HG03460 (cell line): ENCODE results near the gene RIN1.
A peak's percentile ranks its signal among the peaks of the same experiment; 100 is the strongest.
"Not testable (repeated sequence)": the region's sequence is repeated elsewhere in the genome, so short reads cannot be mapped to it uniquely, and the experiment has no call there.

ENCODE experiments used
- ATAC-seq: cut with Tn5 transposase; IDR thresholded peaks from one replicate; pipeline ENCODE4 v1.9.1; 2021; ENCODE audit not compliant: unreplicated experiment

Gene RIN1, protein sequence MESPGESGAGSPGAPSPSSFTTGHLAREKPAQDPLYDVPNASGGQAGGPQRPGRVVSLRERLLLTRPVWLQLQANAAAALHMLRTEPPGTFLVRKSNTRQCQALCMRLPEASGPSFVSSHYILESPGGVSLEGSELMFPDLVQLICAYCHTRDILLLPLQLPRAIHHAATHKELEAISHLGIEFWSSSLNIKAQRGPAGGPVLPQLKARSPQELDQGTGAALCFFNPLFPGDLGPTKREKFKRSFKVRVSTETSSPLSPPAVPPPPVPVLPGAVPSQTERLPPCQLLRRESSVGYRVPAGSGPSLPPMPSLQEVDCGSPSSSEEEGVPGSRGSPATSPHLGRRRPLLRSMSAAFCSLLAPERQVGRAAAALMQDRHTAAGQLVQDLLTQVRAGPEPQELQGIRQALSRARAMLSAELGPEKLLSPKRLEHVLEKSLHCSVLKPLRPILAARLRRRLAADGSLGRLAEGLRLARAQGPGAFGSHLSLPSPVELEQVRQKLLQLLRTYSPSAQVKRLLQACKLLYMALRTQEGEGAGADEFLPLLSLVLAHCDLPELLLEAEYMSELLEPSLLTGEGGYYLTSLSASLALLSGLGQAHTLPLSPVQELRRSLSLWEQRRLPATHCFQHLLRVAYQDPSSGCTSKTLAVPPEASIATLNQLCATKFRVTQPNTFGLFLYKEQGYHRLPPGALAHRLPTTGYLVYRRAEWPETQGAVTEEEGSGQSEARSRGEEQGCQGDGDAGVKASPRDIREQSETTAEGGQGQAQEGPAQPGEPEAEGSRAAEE

DNA sequence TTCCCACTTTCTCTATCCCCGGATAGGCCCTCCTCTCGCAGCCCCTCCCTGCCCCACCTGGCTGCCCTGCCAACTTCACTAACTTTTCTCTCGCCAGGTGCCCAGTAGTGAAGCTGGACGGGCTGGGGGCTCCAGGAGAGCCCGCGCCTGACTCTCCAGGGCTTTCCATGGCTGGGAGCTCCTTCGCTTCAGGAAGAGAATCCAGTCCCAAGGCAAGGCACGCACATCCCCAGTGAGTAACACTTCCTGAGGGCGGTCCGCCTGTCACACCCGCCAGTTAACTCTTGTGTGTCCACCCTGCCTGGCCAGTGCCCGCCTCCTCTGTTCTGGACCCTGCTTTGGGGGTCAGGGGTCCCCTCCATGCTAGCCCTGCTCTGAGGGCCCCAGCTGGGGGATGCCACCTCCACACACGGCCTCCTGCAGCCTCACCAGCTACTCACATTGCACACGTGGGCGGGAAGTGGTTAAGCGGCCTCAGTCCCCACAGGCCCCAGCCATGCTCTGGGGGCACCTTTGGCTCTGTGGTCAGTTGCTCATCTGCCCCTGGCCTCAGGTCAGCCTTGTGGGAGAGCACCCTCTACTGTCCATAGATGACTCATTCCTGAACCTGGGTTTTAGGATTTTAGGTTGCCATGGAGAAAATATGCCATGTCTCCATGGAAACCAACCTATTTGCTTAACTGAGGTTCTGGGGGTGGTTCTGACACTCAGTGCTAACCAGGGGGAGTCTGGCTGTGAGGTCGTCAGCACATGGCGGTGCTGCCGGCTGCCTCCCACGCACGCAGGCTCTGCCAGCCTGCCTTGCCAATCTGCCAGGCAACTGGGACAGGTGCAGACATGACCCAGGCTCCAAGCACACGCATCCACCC, at the start of gene RIN1:
Gene RIN1 (minus strand): TSS at position 201 of the 869 bp plus-strand sequence. CDS start 32 bp downstream, at position 169.
- ATAC-seq, result peak; percentile 69

DNA sequence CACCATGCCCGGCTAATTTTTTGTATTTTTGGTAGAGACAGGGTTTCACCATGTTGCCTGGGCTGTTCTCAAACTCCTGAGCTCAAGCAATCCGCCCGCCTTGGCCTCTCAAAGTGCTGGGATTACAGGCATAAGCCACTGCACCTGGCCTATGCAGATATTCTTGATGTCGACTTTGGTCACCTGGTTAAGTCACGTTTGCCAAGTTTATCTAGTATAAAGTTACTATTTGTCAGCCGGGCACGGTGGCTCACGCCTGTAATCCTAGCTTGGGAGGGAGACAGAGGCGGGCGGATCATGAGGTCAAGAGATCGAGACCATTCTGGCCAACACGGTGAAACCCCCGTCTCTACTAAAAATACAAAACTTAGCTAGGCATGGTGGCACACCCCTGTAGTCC, 48.1 kb upstream of the RIN1 start:
- not testable (repeated sequence) for ATAC-seq

DNA sequence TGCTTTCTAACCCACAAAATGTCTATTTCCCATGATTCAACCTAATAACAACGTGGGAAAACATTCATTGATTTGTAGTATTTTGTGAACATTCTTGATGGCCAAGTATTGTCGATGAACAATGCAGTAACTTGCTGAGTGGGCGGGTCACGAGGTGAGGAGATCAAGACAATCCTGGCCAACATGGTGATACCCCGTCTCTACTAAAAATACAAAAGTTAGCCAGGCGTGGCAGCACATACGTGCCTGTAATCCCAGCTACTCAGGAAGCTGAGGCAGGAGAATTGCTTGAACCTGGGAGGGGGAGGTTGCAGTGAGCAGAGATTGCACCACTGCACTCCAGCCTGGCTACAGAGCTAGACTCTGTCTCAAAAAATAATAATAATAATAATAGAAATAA, 44.0 kb upstream of the RIN1 start:
- ATAC-seq, result not testable (repeated sequence)

DNA sequence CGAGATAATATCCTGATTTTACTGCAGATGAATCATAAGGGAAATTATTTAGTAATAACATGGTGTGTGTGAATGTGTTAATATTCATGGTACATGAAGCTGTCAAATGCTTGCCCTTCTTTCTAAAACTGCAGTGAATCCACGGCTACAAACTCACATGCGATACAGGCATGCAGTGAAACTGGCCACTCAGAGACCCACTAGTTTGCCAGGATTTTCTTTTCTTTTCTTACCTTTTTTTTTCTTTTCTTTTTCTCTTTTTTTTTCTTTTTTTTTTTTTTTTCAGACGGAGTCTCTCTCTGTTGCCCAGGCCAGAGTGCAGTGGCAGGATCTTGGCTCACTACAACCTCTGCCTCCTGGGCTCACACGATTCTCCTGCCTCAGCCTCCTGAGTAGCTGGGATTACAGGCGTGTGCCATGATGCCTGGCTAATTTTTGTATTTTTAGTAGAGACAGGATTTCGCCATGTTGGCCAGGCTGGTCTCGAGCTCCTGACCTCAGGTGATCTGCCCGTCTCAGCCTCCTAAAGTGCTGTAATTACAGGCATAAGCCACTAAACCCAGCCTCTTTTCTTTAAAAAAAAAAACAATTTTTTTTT, 37.6 kb upstream of the RIN1 start:
- ATAC-seq, result not testable (repeated sequence)

DNA sequence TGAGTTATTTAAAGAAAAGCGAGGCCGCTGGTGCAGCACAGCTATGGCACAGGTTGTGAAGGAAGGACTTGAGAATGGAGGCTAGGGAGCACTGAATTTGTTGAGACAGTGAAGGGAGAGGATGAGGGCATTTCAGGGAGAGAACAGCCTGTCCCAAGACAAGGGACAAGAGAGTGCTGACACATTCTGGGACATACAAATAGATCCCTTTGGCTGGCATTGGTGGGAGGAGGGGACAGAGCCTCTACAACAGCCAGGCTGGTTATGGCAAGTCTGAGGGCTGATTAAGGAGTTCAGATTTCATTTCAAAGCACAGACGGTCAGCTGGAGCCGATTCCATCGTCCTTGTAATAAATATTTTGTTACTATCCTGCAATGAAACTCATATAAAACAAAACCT, 37.0 kb upstream of the RIN1 start:
- no peak for ATAC-seq

DNA sequence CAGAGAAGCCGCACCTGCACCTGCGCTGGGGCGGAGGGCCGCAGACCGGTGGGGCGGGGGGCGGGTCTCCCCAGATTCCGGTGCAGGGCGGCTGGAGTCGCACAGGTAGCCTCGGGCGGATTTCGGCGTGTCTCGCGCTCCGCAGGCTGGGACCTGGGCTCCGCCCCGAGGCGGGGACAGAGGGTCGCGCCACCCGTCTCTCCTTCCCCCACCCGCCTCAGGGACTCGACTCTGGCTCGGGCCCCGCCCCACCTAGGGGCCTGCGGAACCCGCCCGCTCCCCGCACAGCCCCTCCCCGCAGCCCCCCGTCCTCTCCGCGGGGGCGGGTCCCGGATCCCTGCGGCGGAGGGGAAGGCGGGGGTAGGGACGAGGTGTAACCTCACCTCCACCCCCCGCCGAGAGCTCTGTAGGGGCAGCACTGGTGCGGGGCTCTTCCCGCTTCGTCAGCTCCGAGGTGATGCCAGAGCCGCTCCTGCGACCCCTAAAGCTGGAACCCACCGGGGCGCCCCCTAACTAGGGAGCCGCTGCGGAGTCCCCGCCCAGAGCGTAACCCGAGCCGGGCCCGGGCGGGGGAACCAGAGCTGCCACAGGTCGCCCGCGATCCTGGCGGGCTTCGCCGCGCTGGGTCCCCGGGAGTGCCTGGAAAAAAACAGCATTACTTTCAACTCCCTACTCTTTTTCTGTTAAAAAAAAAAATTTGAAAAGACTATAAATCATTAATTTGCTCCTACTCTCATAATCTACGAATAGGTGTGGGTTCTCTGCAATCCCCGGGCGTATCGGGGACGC, 35.6 kb upstream of the RIN1 start, which contains the start of gene SLC29A2:
Gene SLC29A2 (minus strand): TSS at position 134 of the 789 bp plus-strand sequence. CDS start 169 bp downstream, outside the sequence.
- ATAC-seq, result peak; percentile 63

DNA sequence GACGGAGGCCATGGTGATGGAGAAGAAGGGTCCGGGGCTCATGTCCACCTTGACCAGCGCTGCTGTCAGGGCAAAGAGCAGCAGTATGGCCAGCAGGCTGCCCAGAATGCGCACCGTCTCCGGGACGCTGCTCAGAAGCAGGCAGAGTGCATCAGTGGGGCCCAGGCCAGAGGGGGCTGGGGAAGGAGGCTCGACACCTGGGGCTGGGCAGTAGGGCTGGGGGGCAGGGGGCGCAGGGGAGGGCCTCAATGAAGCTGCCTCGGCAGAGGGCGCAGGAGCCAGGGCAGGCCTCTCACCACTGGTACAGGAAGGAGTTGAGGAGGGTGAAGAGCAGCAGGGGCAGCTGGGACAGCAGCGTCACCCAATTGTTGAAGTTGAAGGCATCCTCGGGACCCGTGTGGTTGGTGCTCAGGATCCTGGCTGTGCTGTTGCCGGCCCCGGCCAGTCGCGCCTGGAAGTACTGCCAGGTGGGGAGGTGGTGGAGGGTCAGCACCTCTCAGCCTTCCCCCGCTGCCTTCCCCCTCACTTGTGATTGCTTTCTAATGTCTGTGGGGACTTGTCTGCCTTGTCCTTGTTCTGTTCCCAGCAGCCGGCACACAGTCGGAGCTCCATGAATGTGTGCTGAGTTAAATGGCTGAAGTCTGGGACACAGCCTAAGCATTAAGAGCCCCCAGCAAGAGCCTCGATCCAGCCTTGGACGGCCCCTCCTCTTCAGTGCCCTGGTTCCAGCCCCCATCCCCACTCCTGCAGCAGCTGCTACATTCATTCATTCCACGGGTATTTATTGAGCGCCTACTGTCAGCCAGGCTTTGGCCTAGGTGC, 33.0 kb upstream of the RIN1 start:
- ATAC-seq, result no peak

DNA sequence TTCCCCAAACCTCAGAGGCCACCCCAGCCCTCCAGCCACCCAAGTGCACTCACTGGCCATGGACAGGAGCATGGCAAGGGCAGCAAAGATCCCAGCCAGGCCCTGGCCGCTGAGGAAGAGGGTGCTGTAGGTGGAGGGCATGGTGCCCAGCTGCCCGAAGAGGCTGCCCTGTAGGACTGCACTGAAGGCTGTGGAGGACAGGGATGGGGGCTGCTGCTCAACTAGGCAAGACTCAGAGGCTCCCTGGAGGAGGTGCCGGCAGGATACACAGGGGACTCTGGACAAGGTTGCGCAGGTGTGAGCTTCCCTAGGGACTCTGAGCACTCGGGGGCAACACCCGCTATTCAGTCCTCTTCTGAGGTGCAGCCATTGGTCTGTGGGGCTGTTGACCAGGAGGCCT, 32.2 kb upstream of the RIN1 start:
- no peak for ATAC-seq

DNA sequence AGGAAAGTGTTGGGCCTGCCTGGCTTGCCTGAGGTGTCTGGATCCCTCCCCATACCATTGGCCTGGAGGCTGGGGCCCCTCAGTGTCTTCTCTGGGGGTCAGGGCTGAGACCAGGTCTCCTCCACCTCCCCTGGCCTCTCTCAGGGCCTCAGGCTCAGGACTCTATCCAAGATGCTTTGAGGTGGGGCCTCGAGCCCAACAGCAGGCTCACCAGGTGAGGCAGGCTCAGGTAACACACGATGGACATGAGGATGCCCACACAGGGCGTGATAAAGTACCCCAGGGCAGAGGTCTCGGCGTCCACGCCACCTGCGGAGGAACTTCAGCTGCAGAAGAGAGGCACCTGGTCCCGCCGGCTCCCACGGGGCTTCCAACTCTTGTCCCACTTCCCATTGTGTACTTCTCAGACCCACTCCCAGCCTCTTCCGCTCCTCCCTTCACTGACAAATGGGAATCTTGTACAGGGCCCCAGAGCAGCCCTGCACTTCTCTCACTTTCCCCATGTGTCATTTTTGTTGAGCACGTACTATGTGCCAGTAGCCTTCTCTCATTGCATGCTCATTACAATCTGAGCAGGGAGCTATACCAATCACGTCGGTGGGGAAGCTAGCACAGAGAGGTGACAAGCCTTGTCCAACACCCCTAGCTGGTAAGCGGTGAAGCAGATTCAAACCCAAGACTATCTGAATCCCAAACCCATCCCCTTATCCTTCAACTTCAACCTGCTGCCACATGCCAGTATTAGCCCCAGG, 31.5 kb upstream of the RIN1 start:
- no peak for ATAC-seq

DNA sequence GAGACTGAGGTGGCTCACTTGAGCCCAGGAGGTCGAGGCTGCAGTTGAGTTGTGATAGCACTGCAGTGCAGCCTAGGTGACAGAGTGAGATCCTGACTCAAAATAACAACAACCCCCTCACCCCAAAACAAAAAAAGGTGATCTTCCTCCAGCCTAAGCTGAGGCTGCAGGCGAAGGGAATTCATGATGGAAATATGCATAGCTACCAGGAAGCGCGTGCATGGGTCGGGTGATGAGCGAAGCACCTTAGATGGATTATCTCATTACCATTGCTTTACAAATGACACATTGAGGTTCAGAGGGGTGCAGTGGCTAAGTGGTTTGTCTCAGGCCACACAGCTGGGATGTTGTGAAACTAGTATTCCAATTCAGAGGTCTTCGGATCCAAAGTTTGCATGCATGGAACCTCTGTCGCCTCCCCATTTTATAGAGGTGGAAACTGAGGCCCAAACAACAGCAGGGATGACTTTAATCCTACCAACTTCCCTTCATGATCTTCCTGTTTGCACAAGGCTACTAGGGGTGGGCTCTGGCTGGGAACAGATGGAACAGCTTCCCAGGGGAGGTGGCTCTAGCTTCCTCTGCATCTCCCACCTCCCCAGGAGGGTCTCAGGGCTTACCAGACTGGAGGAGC, 30.7 kb upstream of the RIN1 start:
- ATAC-seq, result no peak

DNA sequence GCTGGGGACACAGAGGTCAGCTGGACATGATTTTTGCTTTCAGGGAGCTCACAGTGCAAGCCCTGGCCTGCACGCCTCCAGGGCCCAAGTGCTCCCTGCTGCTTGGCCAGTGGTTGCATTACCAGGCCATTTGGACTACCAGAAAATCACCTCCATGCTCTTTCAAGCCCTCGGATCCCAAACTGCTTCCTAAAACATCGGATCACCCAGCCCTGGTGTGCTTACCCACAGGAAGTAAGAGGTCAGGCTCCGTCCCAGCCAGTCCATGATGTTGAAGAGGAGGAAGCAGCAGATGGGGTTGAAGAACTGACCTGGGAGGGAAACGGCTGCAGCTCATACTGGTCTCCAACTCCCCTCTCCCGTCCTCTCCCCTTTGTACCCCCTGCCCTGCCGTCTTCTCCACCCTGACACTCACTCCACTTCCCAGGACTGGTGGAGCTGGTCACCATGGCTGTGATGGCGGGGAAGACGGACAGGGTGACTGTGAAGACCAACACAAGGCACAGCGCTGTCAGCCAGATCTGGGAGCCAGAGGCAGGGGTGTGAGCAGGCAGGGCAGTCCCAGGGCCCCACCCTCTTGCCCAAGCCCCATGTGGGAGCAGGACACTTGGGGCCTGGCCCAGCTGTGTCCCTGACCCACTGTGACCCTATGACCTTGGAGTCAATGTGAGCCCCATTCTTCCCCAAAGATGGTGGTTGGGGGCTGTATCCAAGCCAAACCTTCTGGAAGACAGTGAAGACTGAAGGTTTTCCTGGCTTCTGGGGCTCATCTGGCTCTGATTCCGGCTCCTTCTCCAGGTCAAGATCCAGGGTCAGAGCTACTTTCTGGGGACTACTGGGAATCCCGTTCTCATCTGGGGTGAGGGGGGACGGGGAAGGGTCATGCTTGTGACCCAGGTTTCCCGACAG, 29.7 kb upstream of the RIN1 start:
- ATAC-seq, result no peak

DNA sequence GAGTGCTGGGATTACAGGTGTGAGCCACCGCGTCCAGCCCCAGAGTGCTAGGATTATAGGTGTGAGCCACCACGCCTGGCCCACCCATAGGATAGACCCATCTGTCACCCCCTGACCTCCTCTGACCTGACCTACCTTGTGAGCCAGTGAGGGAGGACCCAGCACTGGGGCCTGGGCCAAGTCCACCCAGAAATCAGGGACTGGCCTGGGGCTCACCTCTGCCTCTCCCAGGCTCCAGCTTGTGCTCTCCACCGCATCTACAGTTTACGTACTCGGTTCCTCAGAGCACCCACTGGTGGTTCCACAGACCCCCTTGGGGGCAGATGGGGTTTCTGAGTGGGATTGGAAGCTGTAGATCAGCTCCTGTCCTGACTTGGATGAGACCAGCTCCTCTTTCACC, 28.9 kb upstream of the RIN1 start:
- no peak for ATAC-seq

DNA sequence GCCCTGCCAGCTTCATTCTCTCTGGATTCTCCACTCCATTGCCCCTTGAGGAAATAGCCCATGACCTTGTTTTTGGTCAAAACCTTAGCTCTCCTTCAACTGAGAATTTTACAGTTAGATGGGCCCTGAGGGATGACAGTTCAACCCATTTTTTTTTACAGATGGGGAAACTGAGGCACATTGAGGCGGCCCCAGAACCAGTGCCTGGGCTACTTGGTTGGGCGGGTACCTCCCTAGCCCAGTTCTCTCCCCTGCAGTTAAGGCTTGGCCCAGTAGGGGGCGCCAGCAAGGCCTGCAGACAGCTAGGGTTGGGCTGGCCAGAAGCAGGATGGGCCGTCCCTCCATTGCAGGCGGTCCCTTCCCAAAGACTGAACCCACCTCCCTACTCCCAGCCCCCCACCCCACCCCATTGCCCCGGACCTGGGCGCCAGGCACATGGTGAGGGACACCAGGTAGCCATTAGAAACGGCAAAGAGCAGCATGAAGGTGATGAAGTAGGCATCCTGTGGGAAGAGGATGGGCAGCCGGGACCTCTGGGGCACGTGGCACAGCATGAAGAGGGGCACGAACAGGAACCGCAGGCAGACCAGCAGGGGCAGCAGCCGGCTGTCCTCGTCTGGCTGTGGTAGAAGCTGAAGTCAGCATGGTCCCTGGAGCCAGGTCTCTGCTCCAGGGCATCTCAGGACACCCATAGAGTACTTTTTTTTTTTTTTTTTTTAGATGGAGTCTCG, 27.7 kb upstream of the RIN1 start:
- ATAC-seq, result no peak

DNA sequence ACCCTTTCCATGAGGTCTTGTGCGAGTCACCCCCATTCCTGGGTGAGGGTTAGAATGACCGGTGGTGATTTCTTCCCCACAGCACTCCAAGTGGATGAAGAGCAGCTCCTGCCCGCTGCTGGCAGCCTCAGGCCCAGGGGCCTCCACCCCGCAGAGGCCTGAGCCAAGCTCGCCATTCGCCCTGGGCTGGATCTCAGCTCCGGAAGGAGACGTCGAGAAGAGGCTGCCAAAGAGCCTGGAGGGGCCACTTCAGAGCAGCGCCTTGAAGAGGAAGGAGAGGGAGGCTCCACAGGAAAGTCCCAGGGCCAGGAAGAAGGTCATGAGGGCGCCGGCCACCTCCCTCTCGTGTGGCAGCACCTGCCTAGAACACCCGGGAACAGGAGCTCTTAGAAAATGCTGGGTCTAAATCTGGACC, 27.0 kb upstream of the RIN1 start:
- no peak for ATAC-seq

DNA sequence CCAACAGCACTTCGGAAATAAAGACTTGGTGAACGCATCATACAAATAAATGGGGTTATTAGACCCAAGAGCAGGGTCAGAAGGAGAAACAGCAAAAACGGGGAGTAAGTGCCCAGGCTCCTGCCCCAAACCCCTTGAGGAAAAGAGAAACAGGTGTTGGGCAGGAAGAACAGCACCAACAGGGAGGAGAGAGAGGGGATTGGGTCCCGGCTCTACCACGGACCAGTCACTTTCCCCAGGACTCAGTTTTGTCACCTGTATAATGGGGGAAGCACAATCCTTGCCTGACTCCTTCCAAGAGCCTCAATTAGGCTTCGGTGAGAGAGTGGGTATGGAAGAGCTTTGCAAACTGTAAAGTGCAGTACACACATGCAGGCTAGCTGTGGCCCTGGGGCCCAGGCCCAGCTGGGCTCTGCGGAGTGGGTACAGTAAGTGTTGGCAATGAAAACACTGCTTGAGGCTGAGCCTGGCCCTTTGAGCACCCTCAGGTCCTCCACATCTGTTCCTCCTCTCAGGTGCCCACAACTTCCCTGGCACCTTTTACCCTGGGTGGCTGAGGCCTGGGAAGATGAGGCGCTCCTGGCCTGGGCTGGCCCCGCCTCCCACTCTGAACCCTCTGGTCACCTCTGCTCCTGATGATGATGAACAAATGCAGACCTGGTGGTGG, 26.4 kb upstream of the RIN1 start:
- ATAC-seq, result no peak

DNA sequence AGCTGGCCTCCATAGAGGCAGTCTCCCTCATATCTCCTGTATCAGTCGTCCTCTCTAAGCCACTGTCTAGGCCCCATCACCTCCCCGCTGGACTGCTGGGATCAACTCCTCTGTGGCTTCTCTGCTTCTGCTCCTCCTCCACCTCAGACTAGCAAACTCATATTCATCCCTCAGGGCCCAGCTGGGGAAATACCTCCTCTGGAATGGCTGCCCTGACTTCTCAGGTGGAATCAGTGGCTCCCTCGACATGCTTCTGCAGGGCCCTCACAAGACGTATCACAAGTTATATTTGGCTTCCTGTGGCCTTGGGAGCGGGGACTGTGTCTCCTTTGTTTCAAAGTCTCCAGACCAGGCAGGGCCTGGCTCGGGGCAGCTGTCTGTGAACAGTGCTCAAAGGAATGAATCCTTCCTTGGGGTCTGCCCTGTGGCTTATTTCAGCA, 25.3 kb upstream of the RIN1 start:
- no peak for ATAC-seq
